ENCODE measurements around the gene AOX1. TPM values are rescaled to one million over a fixed set of nuclear protein-coding genes. Genes with fewer than 3 reads are reported as not detected.
"Not testable (repeated sequence)": the region's sequence is repeated elsewhere in the genome, so short reads cannot be mapped to it uniquely, and the experiment has no call there.

The AOX1 gene
- total RNA-seq, 4 donors from 2014 or later = 47.2 to 144 (median 69.8) TPM

GRCh38 chr2:200681697-200682096, 95.9 kb downstream of the AOX1 start:
- Histone ChIP-seq H3K4me3 (replicated peaks in 1 of 3) (no peak overlapping the region), H3K36me3 (no peaks in the 10 kb centered on the region), H3K27me3 (no peaks in the 10 kb centered on the region), H3K27ac (no peak overlapping the region), H3K4me1 (peaks cover 0 to 14% of the 10 kb centered on the region in 2 donors), H3K9me3 (no peaks in the 10 kb centered on the region)
- WGBS, 2 donors = 71 to 75% methylated on average over 2 of the region's 2 CpGs
- DNase-seq = no peak
- intact Hi-C loops (cut with DNase I) = no loop called here
- TF ChIP-seq POLR2A (IDR thresholded peaks at IDR 0.05) (no peak), CTCF (IDR thresholded peaks at IDR 0.05) (no peak)

GRCh38 chr2:200682407-200682806, 96.6 kb downstream of the AOX1 start:
- H3K27me3 ChIP-seq; H3K36me3 ChIP-seq; DNase-seq; intact Hi-C loops (cut with DNase I); H3K27ac ChIP-seq; H3K9me3 ChIP-seq; H3K4me3 ChIP-seq (replicated peaks in 1 of 3): not testable (repeated sequence)
- peaks cover 0 to 12% of the 10 kb centered on the region in 2 donors for H3K4me1 ChIP-seq
- WGBS, 2 donors = 86 to 87% methylated on average over 3 of the region's 5 CpGs

- H3K9me3 ChIP-seq = no peaks in the 10 kb centered on the region
- no peaks in the 10 kb centered on the region for H3K4me1 ChIP-seq
- DNase-seq = no peak
- H3K36me3 ChIP-seq = no peaks in the 10 kb centered on the region
- intact Hi-C loops (cut with DNase I) = no loop called here
- TF ChIP-seq CTCF (IDR thresholded peaks at IDR 0.05) (no peak), POLR2A (IDR thresholded peaks at IDR 0.05) (no peak)
- H3K27me3 ChIP-seq = no peaks in the 10 kb centered on the region
- WGBS, 2 donors = 48 to 60% methylated on average over 2 of the region's 2 CpGs
- H3K27ac ChIP-seq = no peak overlapping the region
- H3K4me3 ChIP-seq (replicated peaks in 1 of 3) = no peak overlapping the region
These were observed 102.4 kb downstream of the AOX1 start for GRCh38 chr2:200687922-200688920.

GRCh38 chr2:200689115-200689514, 103.3 kb downstream of the AOX1 start:
- no peaks in the 10 kb centered on the region for H3K4me1 ChIP-seq
- no peak overlapping the region for H3K4me3 ChIP-seq (replicated peaks in 1 of 3)
- WGBS, 2 donors = 82% methylated on average over 3 of the region's 3 CpGs
- no peak for TF ChIP-seq CTCF (IDR thresholded peaks at IDR 0.05)
- TF ChIP-seq POLR2A (IDR thresholded peaks at IDR 0.05) = no peak
- no peaks in the 10 kb centered on the region for H3K36me3 ChIP-seq
- no peaks in the 10 kb centered on the region for H3K27me3 ChIP-seq
- no peaks in the 10 kb centered on the region for H3K9me3 ChIP-seq
- intact Hi-C loops (cut with DNase I) = no loop called here
- no peak for DNase-seq
- no peak overlapping the region for H3K27ac ChIP-seq

- 90 to 93% methylated on average over 4 of the region's 4 CpGs for WGBS, 2 donors
- Histone ChIP-seq H3K4me3 (replicated peaks in 1 of 3) (no peak overlapping the region), H3K9me3 (no peaks in the 10 kb centered on the region), H3K27me3 (no peaks in the 10 kb centered on the region), H3K4me1 (no peaks in the 10 kb centered on the region), H3K27ac (no peak overlapping the region), H3K36me3 (no peaks in the 10 kb centered on the region)
- intact Hi-C loops (cut with DNase I) = no loop called here
- no peak for DNase-seq
- TF ChIP-seq CTCF (IDR thresholded peaks at IDR 0.05) (no peak), POLR2A (IDR thresholded peaks at IDR 0.05) (no peak)
These were observed 108.1 kb downstream of the AOX1 start for GRCh38 chr2:200693836-200694470.

Data from thyroid gland (tissue), 4 donors.